Erythroblast (primary cell): ENCODE measurements around the gene PRKRA.

ENCODE experiments used
- GATA1 ChIP-seq: IDR thresholded peaks from 2 replicates; pipeline ENCODE4 v1.6.1; 2011; ENCODE audit warnings: low read depth, mild to moderate bottlenecking, control low read depth, low read length, moderate library complexity
- POLR2A ChIP-seq: IDR thresholded peaks from 2 replicates; pipeline ENCODE4 v1.6.1; 2011; ENCODE audit warnings: mild to moderate bottlenecking, low read length

- TF ChIP-seq POLR2A (no peak), GATA1 (no peak)
Measured at GRCh38 chr2:178412047-178412446, 38.9 kb downstream of the PRKRA start.
